SJSA1 (cell line): ENCODE results near the gene DOCK10. TPM values are rescaled to one million over a fixed set of nuclear protein-coding genes. Genes with fewer than 3 reads are reported as not detected.
A peak's percentile ranks its signal among the peaks of the same experiment; 100 is the strongest.
"Not testable (repeated sequence)": the region's sequence is repeated elsewhere in the genome, so short reads cannot be mapped to it uniquely, and the experiment has no call there.

Source experiments
- DNase-seq, 2 experiments: peaks; one replicate each; pipeline ENCODE4 v3.0.0-alpha.2; 2015 to 2020; ENCODE audit warnings: low spot score in 2 of 2, low read depth in 1 of 2
- H3K27ac ChIP-seq: fragments of 250-450 bp; sonication (Bioruptor Pico); 2 replicates; pipeline ENCODE4 v1.5.1; 2020; ENCODE audit warnings: mild to moderate bottlenecking, moderate library complexity
- H3K27me3 ChIP-seq: fragments of 250-450 bp; sonication (Bioruptor Pico); replicated peaks from 2 replicates; pipeline ENCODE4 v1.5.1; 2020; ENCODE audit warnings: mild to moderate bottlenecking, moderate library complexity
- H3K36me3 ChIP-seq: fragments of 250-450 bp; sonication (Bioruptor Pico); 2 replicates; pipeline ENCODE4 v1.5.1; 2020; ENCODE audit warnings: mild to moderate bottlenecking
- H3K4me1 ChIP-seq: fragments of 250-450 bp; sonication (Bioruptor Pico); replicated peaks from 2 replicates; pipeline ENCODE4 v1.6.1; 2021; ENCODE audit warnings: mild to moderate bottlenecking
- H3K4me3 ChIP-seq: fragments of 250-450 bp; sonication (Bioruptor Pico); 2 replicates; pipeline ENCODE4 v1.5.1; 2020; ENCODE audit warnings: mild to moderate bottlenecking
- H3K9me3 ChIP-seq: fragments of 250-450 bp; sonication (Bioruptor Pico); replicated peaks from 2 replicates; pipeline ENCODE4 v1.5.1; 2020; ENCODE audit warnings: mild to moderate bottlenecking
- total RNA-seq: library from RNA; depleted of rRNA; stranded (reverse); fragments of >200 nt; shearing (Covaris generic); gene quantifications from 2 replicates; pipeline ENCODE4 v1.2.3, GENCODE V29; 2014

DOCK10 gene
- total RNA-seq, 1 experiment from 2014 or later: 32.6 TPM

- H3K9me3 ChIP-seq, H3K27me3 ChIP-seq, H3K4me1 ChIP-seq, DNase-seq, H3K4me3 ChIP-seq, H3K27ac ChIP-seq: not testable (repeated sequence)
- peaks cover 19% of the 10 kb centered on the region for H3K36me3 ChIP-seq
These were observed 125.0 kb downstream of the DOCK10 start for GRCh38 chr2:224917246-224917645.

GRCh38 chr2:224915136-224915535, 127.1 kb downstream of the DOCK10 start:
- Histone ChIP-seq H3K36me3 (peaks cover 19% of the 10 kb centered on the region), H3K27me3 (no peaks in the 10 kb centered on the region), H3K4me1 (no peaks in the 10 kb centered on the region), H3K4me3 (no peak overlapping the region), H3K27ac (no peak overlapping the region), H3K9me3 (no peaks in the 10 kb centered on the region)
- no peak for DNase-seq

- DNase-seq: no peak
- H3K27me3 ChIP-seq: no peaks in the 10 kb centered on the region
- H3K27ac ChIP-seq: no peak overlapping the region
These were observed 131.7 kb downstream of the DOCK10 start for GRCh38 chr2:224910574-224910925.

GRCh38 chr2:224909885-224910573, 132.2 kb downstream of the DOCK10 start:
- Histone ChIP-seq H3K27ac (no peak overlapping the region), H3K4me3 (no peak overlapping the region), H3K4me1 (no peaks in the 10 kb centered on the region)

More at GRCh38 chr2:224910574-224910925, 131.7 kb downstream of the DOCK10 start:
- H3K4me1 ChIP-seq: no peaks in the 10 kb centered on the region
- peaks cover 1% of the 10 kb centered on the region for H3K36me3 ChIP-seq
- no peaks in the 10 kb centered on the region for H3K9me3 ChIP-seq
- H3K4me3 ChIP-seq: no peak overlapping the region

GRCh38 chr2:224908818-224909217, 133.4 kb downstream of the DOCK10 start:
- no peak for DNase-seq
- H3K36me3 ChIP-seq: no peaks in the 10 kb centered on the region
- no peak overlapping the region for H3K27ac ChIP-seq
- H3K27me3 ChIP-seq: no peaks in the 10 kb centered on the region
- H3K9me3 ChIP-seq: no peaks in the 10 kb centered on the region
- peaks cover 6% of the 10 kb centered on the region; the same call in 1 of the 2 replicates for H3K4me1 ChIP-seq
- H3K4me3 ChIP-seq: no peak overlapping the region

More at GRCh38 chr2:224909885-224910573, 132.2 kb downstream of the DOCK10 start:
- Histone ChIP-seq H3K27me3 (no peaks in the 10 kb centered on the region), H3K36me3 (no peaks in the 10 kb centered on the region), H3K9me3 (no peaks in the 10 kb centered on the region)
- no peak for DNase-seq

GRCh38 chr2:224904381-224904780, 137.9 kb downstream of the DOCK10 start:
- no peak for DNase-seq
- H3K27me3 ChIP-seq: no peaks in the 10 kb centered on the region
- no peaks in the 10 kb centered on the region for H3K9me3 ChIP-seq
- peaks cover 6% of the 10 kb centered on the region; the same call in 1 of the 2 replicates for H3K4me1 ChIP-seq
- no peaks in the 10 kb centered on the region for H3K36me3 ChIP-seq
- H3K4me3 ChIP-seq: no peak overlapping the region
- H3K27ac ChIP-seq: no peak overlapping the region

- Histone ChIP-seq H3K9me3 (no peaks in the 10 kb centered on the region), H3K4me1 (peaks cover 6% of the 10 kb centered on the region; the same call in 1 of the 2 replicates), H3K27ac (no peak overlapping the region), H3K4me3 (no peak overlapping the region), H3K27me3 (no peaks in the 10 kb centered on the region), H3K36me3 (no peaks in the 10 kb centered on the region)
- no peak for DNase-seq
These were observed 138.6 kb downstream of the DOCK10 start for GRCh38 chr2:224903621-224904020.

GRCh38 chr2:224901121-224901676, 141.1 kb downstream of the DOCK10 start:
- H3K36me3 ChIP-seq: no peaks in the 10 kb centered on the region
- DNase-seq: no peak
- H3K9me3 ChIP-seq: no peaks in the 10 kb centered on the region
- peaks cover 6% of the 10 kb centered on the region; the same call in 1 of the 2 replicates for H3K4me1 ChIP-seq
- no peak overlapping the region for H3K27ac ChIP-seq
- no peaks in the 10 kb centered on the region for H3K27me3 ChIP-seq
- H3K4me3 ChIP-seq: no peak overlapping the region

GRCh38 chr2:224895377-224895776, 146.9 kb downstream of the DOCK10 start:
- Histone ChIP-seq H3K4me1 (peaks cover 6% of the 10 kb centered on the region), H3K36me3 (peaks cover 16% of the 10 kb centered on the region), H3K27me3 (no peaks in the 10 kb centered on the region), H3K27ac (no peak overlapping the region), H3K9me3 (no peaks in the 10 kb centered on the region), H3K4me3 (no peak overlapping the region)
- DNase-seq: no peak

- Histone ChIP-seq H3K36me3 (peaks cover 20% of the 10 kb centered on the region), H3K27me3 (no peaks in the 10 kb centered on the region), H3K4me3 (no peak overlapping the region), H3K27ac (no peak overlapping the region), H3K4me1 (peaks cover 16% of the 10 kb centered on the region), H3K9me3 (no peaks in the 10 kb centered on the region)
- no peak for DNase-seq
These were observed 147.9 kb downstream of the DOCK10 start for GRCh38 chr2:224894356-224894755.

- Histone ChIP-seq H3K4me1 (peaks cover 16% of the 10 kb centered on the region), H3K27ac (no peak overlapping the region), H3K27me3 (no peaks in the 10 kb centered on the region), H3K36me3 (peaks cover 21% of the 10 kb centered on the region), H3K4me3 (no peak overlapping the region), H3K9me3 (no peaks in the 10 kb centered on the region)
- no peak for DNase-seq
These were observed 148.4 kb downstream of the DOCK10 start for GRCh38 chr2:224893848-224894247.

- no peak overlapping the region for H3K27ac ChIP-seq
- DNase-seq: no peak
- peaks cover 16% of the 10 kb centered on the region for H3K4me1 ChIP-seq
- H3K9me3 ChIP-seq: no peaks in the 10 kb centered on the region
- no peak overlapping the region for H3K4me3 ChIP-seq
- peaks cover 24% of the 10 kb centered on the region for H3K36me3 ChIP-seq
- no peaks in the 10 kb centered on the region for H3K27me3 ChIP-seq
These were observed 149.6 kb downstream of the DOCK10 start for GRCh38 chr2:224892574-224893204.

GRCh38 chr2:224890372-224890771, 151.9 kb downstream of the DOCK10 start:
- no peak overlapping the region for H3K4me3 ChIP-seq

GRCh38 chr2:224887141-224887540, 155.1 kb downstream of the DOCK10 start:
- H3K36me3 ChIP-seq: peaks cover 19% of the 10 kb centered on the region
- no peaks in the 10 kb centered on the region for H3K9me3 ChIP-seq
- no peaks in the 10 kb centered on the region for H3K27me3 ChIP-seq
- H3K4me1 ChIP-seq: peaks cover 65% of the 10 kb centered on the region
- H3K4me3 ChIP-seq: no peak overlapping the region
- DNase-seq: no peak
- peak overlapping the region; percentile 75 for H3K27ac ChIP-seq

More at GRCh38 chr2:224890372-224890771, 151.9 kb downstream of the DOCK10 start:
- DNase-seq: peak; percentile 48 to 52
- H3K36me3 ChIP-seq: peaks cover 20% of the 10 kb centered on the region
- H3K4me1 ChIP-seq: peaks cover 33% of the 10 kb centered on the region
- peak overlapping the region; percentile 41 for H3K27ac ChIP-seq
- H3K27me3 ChIP-seq: no peaks in the 10 kb centered on the region
- H3K9me3 ChIP-seq: no peaks in the 10 kb centered on the region
